SK-N-SH treated with all-trans-retinoic acid at 6 μM for 48 hours (cell line): ENCODE results near the gene ADARB2.

Experiments
- ATAC-seq: fragments of 200-7000 bp; cut with Tn5 transposase; 3 replicates; pipeline ENCODE4 v1.9.1; 2020; ENCODE audit warnings: mild to moderate bottlenecking, moderate library complexity
- ARNTL ChIP-seq: fragments of 450-650 bp; formaldehyde crosslinking; IDR thresholded peaks from 2 replicates; pipeline ENCODE4 v1.5.0; 2020; ENCODE audit warnings: low read depth, mild to moderate bottlenecking, moderate library complexity, borderline replicate concordance
- BACH2 ChIP-seq: fragments of 250-450 bp; sonication (Bioruptor Pico); IDR thresholded peaks from 2 replicates; pipeline ENCODE4 v1.9.0; 2021; ENCODE audit warnings: mild to moderate bottlenecking, borderline replicate concordance
- CSDC2 ChIP-seq: fragments of 250-450 bp; sonication (Bioruptor Pico); IDR thresholded peaks from 2 replicates; pipeline ENCODE4 v1.5.0; 2020; ENCODE audit warnings: mild to moderate bottlenecking, moderate library complexity
- ESRRG ChIP-seq: fragments of 250-450 bp; sonication (Bioruptor Pico); IDR thresholded peaks from 2 replicates; pipeline ENCODE4 v1.6.1; 2021; ENCODE audit warnings: mild to moderate bottlenecking
- GLIS3 ChIP-seq: fragments of 250-450 bp; sonication (Bioruptor Pico); IDR thresholded peaks from 2 replicates; pipeline ENCODE4 v1.5.0; 2020; ENCODE audit warnings: mild to moderate bottlenecking, moderate library complexity
- ISL1 ChIP-seq: fragments of 250-450 bp; sonication (Bioruptor Pico); IDR thresholded peaks from 2 replicates; pipeline ENCODE4 v2.1.2; 2022; ENCODE audit warnings: mild to moderate bottlenecking, moderate library complexity
- OSR1 ChIP-seq: fragments of 250-450 bp; sonication (Bioruptor Pico); IDR thresholded peaks from 2 replicates; pipeline ENCODE4 v1.8.0; 2022; ENCODE audit warnings: moderate library complexity, mild to moderate bottlenecking, inconsistent platforms
- PPARA ChIP-seq: fragments of 250-450 bp; sonication (Bioruptor Pico); IDR thresholded peaks from 2 replicates; pipeline ENCODE4 v1.5.0; 2020; ENCODE audit warnings: mild to moderate bottlenecking, borderline replicate concordance
- RARB ChIP-seq: fragments of 250-450 bp; sonication (Bioruptor Pico); IDR thresholded peaks from 2 replicates; pipeline ENCODE4 v1.8.0; 2021; ENCODE audit warnings: mild to moderate bottlenecking, moderate library complexity
- TOX ChIP-seq: fragments of 250-450 bp; sonication (Bioruptor Pico); IDR thresholded peaks from 2 replicates; pipeline ENCODE4 v1.8.0; 2021; ENCODE audit warnings: mild to moderate bottlenecking, moderate library complexity, borderline replicate concordance
- ZC3H10 ChIP-seq: fragments of 250-450 bp; sonication (Bioruptor Pico); IDR thresholded peaks from 2 replicates; pipeline ENCODE4 v1.5.1; 2021; ENCODE audit warnings: mild to moderate bottlenecking, moderate library complexity
- ZFP3 ChIP-seq: fragments of 250-450 bp; sonication (Bioruptor Pico); IDR thresholded peaks from 2 replicates; pipeline ENCODE4 v1.5.0; 2020; ENCODE audit warnings: mild to moderate bottlenecking, moderate library complexity
- ZFP30 ChIP-seq: fragments of 450-650 bp; formaldehyde crosslinking; IDR thresholded peaks from 2 replicates; pipeline ENCODE4 v1.5.0; 2022; ENCODE audit warnings: mild to moderate bottlenecking, moderate library complexity
- ZNF565 ChIP-seq: fragments of 450-650 bp; formaldehyde crosslinking; conservative IDR thresholded peaks from 2 replicates; pipeline ENCODE4 v1.5.0; 2020; ENCODE audit warnings: low read depth, mild to moderate bottlenecking, moderate library complexity
- ZNF70 ChIP-seq: fragments of 450-650 bp; formaldehyde crosslinking; IDR thresholded peaks from 2 replicates; pipeline ENCODE4 v1.5.0; 2020; ENCODE audit warnings: mild to moderate bottlenecking, moderate library complexity
- ZNF8 ChIP-seq: fragments of 450-650 bp; formaldehyde crosslinking; IDR thresholded peaks from 2 replicates; pipeline ENCODE4 v1.5.0; 2020; ENCODE audit warnings: mild to moderate bottlenecking, moderate library complexity
- TF ChIP-seq, protein P1 (sequence below): fragments of 250-450 bp; sonication (Bioruptor Pico); IDR thresholded peaks from 2 replicates; pipeline ENCODE4 v1.8.0; 2021; ENCODE audit warnings: low read depth, mild to moderate bottlenecking, moderate library complexity, borderline replicate concordance
- TF ChIP-seq, protein P2 (sequence below): fragments of 250-450 bp; sonication (Bioruptor Pico); IDR thresholded peaks from 2 replicates; pipeline ENCODE4 v1.5.1; 2021; ENCODE audit warnings: mild to moderate bottlenecking, moderate library complexity
- TF ChIP-seq, protein P3 (sequence below): fragments of 250-450 bp; sonication (Bioruptor Pico); IDR thresholded peaks from 2 replicates; pipeline ENCODE4 v1.5.0; 2020; ENCODE audit warnings: mild to moderate bottlenecking, moderate library complexity
- TF ChIP-seq, protein P4 (sequence below): fragments of 250-450 bp; sonication (Bioruptor Pico); IDR thresholded peaks from 2 replicates; pipeline ENCODE4 v1.8.0; 2020; ENCODE audit warnings: mild to moderate bottlenecking, moderate library complexity, borderline replicate concordance

Gene ADARB2

DNA sequence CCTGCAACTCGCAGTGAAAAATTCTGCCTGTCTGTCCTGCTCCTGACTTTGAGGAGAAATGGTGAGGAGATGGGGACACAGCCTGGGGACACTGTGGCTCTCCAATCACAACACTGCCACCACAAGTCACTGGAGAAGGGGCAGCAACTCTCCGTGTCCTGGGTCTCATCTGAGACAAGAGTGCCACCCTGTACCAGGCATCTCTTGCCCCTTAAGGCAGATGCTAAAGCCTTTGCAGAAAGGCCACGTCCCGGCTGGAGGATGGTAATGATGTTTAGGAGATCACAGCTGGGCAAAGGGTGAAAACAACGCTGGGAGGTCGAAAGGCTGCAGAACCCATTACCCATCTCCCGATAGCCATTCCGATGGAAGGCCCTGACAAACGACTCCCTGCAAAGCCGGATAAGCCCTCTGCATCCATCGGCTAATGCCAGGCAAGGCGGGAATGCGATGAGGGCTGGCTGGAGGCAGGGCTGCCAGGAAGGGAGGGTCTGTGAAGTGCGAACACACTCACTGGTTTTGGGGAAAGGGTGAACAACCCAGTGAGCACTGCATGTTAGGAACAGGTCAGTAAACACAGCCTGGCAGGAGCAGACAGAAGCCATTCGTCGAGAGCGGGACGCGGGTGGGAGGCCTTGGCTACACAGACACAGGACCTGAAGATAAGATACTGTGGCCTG, 190.8 kb downstream of the ADARB2 start:
- no peak for ATAC-seq
- TF ChIP-seq ISL1 (no peak), RARB (CRISPR knock-in tag) (no peak), ARNTL (CRISPR knock-in tag) (no peak), BACH2 (no peak), PPARA (CRISPR knock-in tag) (no peak), TOX (CRISPR knock-in tag) (no peak), OSR1 (CRISPR knock-in tag) (no peak), ZFP3 (CRISPR knock-in tag) (no peak), CSDC2 (CRISPR knock-in tag) (no peak), ZNF70 (CRISPR knock-in tag) (no peak)
- TF ChIP-seq, protein P1, sequence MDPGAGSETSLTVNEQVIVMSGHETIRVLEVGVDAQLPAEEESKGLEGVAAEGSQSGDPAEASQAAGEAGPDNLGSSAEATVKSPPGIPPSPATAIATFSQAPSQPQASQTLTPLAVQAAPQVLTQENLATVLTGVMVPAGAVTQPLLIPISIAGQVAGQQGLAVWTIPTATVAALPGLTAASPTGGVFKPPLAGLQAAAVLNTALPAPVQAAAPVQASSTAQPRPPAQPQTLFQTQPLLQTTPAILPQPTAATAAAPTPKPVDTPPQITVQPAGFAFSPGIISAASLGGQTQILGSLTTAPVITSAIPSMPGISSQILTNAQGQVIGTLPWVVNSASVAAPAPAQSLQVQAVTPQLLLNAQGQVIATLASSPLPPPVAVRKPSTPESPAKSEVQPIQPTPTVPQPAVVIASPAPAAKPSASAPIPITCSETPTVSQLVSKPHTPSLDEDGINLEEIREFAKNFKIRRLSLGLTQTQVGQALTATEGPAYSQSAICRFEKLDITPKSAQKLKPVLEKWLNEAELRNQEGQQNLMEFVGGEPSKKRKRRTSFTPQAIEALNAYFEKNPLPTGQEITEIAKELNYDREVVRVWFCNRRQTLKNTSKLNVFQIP (CRISPR knock-in tag), result no peak
- TF ChIP-seq, all 23 proteins: peak for 0

DNA sequence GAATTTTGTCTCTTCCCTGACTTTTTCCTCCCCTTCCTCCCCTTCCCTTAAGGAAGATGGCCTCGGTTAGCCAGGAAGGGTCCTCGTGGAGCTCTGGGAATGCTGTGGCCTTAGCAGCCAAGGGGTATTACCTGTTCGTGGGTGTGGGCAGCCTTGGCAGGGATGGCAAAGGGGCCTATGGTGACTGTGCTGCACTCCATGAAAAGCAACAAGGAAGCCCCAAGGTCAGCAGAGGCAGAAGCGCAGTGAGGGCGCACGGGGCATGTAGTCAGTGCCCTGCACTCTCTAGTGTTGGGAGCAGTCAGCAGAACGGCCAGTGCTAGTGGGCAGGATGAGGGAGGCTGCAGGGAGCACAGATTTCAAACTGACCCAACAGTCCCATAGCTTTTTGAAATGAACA, 191.8 kb downstream of the ADARB2 start:
- ATAC-seq, result no peak
- no peak for TF ChIP-seq ZNF70 (CRISPR knock-in tag)
- TF ChIP-seq, protein P2, sequence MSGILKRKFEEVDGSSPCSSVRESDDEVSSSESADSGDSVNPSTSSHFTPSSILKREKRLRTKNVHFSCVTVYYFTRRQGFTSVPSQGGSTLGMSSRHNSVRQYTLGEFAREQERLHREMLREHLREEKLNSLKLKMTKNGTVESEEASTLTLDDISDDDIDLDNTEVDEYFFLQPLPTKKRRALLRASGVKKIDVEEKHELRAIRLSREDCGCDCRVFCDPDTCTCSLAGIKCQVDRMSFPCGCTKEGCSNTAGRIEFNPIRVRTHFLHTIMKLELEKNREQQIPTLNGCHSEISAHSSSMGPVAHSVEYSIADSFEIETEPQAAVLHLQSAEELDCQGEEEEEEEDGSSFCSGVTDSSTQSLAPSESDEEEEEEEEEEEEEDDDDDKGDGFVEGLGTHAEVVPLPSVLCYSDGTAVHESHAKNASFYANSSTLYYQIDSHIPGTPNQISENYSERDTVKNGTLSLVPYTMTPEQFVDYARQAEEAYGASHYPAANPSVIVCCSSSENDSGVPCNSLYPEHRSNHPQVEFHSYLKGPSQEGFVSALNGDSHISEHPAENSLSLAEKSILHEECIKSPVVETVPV, result no peak
- TF ChIP-seq, protein P3, sequence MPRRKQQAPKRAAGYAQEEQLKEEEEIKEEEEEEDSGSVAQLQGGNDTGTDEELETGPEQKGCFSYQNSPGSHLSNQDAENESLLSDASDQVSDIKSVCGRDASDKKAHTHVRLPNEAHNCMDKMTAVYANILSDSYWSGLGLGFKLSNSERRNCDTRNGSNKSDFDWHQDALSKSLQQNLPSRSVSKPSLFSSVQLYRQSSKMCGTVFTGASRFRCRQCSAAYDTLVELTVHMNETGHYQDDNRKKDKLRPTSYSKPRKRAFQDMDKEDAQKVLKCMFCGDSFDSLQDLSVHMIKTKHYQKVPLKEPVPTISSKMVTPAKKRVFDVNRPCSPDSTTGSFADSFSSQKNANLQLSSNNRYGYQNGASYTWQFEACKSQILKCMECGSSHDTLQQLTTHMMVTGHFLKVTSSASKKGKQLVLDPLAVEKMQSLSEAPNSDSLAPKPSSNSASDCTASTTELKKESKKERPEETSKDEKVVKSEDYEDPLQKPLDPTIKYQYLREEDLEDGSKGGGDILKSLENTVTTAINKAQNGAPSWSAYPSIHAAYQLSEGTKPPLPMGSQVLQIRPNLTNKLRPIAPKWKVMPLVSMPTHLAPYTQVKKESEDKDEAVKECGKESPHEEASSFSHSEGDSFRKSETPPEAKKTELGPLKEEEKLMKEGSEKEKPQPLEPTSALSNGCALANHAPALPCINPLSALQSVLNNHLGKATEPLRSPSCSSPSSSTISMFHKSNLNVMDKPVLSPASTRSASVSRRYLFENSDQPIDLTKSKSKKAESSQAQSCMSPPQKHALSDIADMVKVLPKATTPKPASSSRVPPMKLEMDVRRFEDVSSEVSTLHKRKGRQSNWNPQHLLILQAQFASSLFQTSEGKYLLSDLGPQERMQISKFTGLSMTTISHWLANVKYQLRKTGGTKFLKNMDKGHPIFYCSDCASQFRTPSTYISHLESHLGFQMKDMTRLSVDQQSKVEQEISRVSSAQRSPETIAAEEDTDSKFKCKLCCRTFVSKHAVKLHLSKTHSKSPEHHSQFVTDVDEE (CRISPR knock-in tag), result no peak
- no peak for TF ChIP-seq ZFP30 (CRISPR knock-in tag)
- TF ChIP-seq PPARA (CRISPR knock-in tag), result no peak
- TF ChIP-seq ZFP3 (CRISPR knock-in tag), result no peak
- no peak for TF ChIP-seq ZNF8
- TF ChIP-seq, all 23 proteins: peak for 0

DNA sequence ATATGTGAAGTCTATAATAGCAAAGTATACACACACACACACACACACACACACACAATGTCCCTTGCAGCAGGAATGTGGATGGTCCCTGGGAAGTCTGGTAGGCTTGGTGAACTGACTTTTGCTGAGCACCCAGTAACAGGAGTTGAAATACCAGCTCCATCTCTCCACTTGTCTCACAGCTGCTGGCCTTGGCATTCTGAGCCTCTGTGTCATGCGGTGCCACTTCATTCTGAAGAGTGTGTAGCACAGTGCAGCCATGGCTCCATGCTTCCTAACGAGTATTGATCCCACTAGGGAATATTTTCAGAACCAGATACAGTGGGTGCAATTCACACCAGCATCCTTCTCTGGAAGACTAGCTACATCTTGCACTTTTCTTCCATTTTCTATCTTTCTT, 192.4 kb downstream of the ADARB2 start:
- TF ChIP-seq ESRRG, result no peak
- no peak for TF ChIP-seq GLIS3 (CRISPR knock-in tag)
- TF ChIP-seq ZC3H10 (CRISPR knock-in tag), result no peak
- TF ChIP-seq, all 23 proteins: peak for 0
- ATAC-seq, result no peak

DNA sequence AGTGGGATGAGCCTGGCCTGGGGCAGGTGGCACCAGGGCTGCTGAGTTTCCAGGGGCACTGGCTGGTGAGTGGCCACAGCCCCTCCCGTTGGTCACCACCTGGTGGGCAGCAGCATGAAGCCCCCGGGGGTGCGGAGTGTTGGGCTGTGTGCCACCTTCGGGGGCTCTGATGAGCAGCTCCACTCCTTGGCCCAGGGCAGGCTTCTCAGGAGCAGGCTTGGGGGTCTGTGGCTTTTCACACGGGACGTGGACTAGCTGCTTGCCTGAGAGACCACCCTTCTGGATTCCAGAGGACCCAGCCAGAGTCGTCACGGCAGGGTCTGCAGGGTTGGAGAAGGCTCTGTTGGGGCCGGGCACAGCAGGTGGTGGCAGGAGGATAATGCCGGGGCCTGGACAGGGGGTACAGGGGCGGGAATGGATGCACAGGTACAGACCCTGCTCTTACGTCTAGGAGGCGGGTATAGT, 193.1 kb downstream of the ADARB2 start:
- no peak for ATAC-seq
- TF ChIP-seq ZFP3 (CRISPR knock-in tag) (no peak), ZNF565 (CRISPR knock-in tag) (no peak), ZC3H10 (CRISPR knock-in tag) (no peak), RARB (CRISPR knock-in tag) (no peak), CSDC2 (CRISPR knock-in tag) (no peak), PPARA (CRISPR knock-in tag) (no peak)
- TF ChIP-seq, protein P1 (CRISPR knock-in tag), result no peak
- TF ChIP-seq, protein P4, sequence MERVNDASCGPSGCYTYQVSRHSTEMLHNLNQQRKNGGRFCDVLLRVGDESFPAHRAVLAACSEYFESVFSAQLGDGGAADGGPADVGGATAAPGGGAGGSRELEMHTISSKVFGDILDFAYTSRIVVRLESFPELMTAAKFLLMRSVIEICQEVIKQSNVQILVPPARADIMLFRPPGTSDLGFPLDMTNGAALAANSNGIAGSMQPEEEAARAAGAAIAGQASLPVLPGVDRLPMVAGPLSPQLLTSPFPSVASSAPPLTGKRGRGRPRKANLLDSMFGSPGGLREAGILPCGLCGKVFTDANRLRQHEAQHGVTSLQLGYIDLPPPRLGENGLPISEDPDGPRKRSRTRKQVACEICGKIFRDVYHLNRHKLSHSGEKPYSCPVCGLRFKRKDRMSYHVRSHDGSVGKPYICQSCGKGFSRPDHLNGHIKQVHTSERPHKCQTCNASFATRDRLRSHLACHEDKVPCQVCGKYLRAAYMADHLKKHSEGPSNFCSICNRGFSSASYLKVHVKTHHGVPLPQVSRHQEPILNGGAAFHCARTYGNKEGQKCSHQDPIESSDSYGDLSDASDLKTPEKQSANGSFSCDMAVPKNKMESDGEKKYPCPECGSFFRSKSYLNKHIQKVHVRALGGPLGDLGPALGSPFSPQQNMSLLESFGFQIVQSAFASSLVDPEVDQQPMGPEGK (CRISPR knock-in tag), result no peak
